ENCODE measurements around the gene VWA5A.

Gene VWA5A

GRCh38 chr11:124079631-124080326, 35.5 kb upstream of the VWA5A start:
- CTCF ChIA-PET: interaction anchor here (1.1 to 1.3 kb wide), 2 partner anchors 8 to 119 kb away, joined by 5 to 6 read pairs; no protein-coding TSS in a partner anchor
- DNase-seq (ENCODE audit: low spot score): no peak
- POLR2A ChIA-PET (ENCODE audit: low non-redundant PET): no interaction called here
- TF ChIP-seq, protein P1, sequence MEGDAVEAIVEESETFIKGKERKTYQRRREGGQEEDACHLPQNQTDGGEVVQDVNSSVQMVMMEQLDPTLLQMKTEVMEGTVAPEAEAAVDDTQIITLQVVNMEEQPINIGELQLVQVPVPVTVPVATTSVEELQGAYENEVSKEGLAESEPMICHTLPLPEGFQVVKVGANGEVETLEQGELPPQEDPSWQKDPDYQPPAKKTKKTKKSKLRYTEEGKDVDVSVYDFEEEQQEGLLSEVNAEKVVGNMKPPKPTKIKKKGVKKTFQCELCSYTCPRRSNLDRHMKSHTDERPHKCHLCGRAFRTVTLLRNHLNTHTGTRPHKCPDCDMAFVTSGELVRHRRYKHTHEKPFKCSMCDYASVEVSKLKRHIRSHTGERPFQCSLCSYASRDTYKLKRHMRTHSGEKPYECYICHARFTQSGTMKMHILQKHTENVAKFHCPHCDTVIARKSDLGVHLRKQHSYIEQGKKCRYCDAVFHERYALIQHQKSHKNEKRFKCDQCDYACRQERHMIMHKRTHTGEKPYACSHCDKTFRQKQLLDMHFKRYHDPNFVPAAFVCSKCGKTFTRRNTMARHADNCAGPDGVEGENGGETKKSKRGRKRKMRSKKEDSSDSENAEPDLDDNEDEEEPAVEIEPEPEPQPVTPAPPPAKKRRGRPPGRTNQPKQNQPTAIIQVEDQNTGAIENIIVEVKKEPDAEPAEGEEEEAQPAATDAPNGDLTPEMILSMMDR (conservative IDR thresholded peaks at IDR 0.05; ENCODE audit: low read depth): no peak
- no peak overlapping the region for H3K27ac ChIP-seq

- DNase-seq (ENCODE audit: low spot score): peak; percentile 66
- POLR2A ChIA-PET (ENCODE audit: low non-redundant PET): no interaction called here
- TF ChIP-seq, protein P1 (conservative IDR thresholded peaks at IDR 0.05; ENCODE audit: low read depth): no peak
- H3K27ac ChIP-seq: no peak overlapping the region
- CTCF ChIA-PET: interaction anchor here (1.1 to 1.3 kb wide), 2 partner anchors 9 to 119 kb away, joined by 5 to 6 read pairs; no protein-coding TSS in a partner anchor
Observed at GRCh38 chr11:124080327-124081001, 34.8 kb upstream of the VWA5A start.

GRCh38 chr11:124081483-124081882, 33.8 kb upstream of the VWA5A start:
- no peak overlapping the region for H3K27ac ChIP-seq
- ChIA-PET CTCF (interaction anchor here (0.6 to 1.3 kb wide), 2 partner anchors 10 to 113 kb away, joined by 3 to 5 read pairs; no protein-coding TSS in a partner anchor), POLR2A (ENCODE audit: low non-redundant PET) (no interaction called here)
- DNase-seq (ENCODE audit: low spot score): no peak
- TF ChIP-seq, protein P1 (conservative IDR thresholded peaks at IDR 0.05; ENCODE audit: low read depth): no peak

GRCh38 chr11:124082371-124082770, 32.9 kb upstream of the VWA5A start:
- no peak for DNase-seq (ENCODE audit: low spot score)
- H3K27ac ChIP-seq: no peak overlapping the region
- TF ChIP-seq, protein P1 (conservative IDR thresholded peaks at IDR 0.05; ENCODE audit: low read depth): no peak
- CTCF ChIA-PET: no interaction called here
- POLR2A ChIA-PET (ENCODE audit: low non-redundant PET): no interaction called here

GRCh38 chr11:124085583-124085982, 29.7 kb upstream of the VWA5A start:
- H3K27ac ChIP-seq: no peak overlapping the region
- peak; percentile 8 for DNase-seq (ENCODE audit: low spot score)
- TF ChIP-seq, protein P1 (conservative IDR thresholded peaks at IDR 0.05; ENCODE audit: low read depth): no peak
- CTCF ChIA-PET: no interaction called here
- POLR2A ChIA-PET (ENCODE audit: low non-redundant PET): no interaction called here

DNA sequence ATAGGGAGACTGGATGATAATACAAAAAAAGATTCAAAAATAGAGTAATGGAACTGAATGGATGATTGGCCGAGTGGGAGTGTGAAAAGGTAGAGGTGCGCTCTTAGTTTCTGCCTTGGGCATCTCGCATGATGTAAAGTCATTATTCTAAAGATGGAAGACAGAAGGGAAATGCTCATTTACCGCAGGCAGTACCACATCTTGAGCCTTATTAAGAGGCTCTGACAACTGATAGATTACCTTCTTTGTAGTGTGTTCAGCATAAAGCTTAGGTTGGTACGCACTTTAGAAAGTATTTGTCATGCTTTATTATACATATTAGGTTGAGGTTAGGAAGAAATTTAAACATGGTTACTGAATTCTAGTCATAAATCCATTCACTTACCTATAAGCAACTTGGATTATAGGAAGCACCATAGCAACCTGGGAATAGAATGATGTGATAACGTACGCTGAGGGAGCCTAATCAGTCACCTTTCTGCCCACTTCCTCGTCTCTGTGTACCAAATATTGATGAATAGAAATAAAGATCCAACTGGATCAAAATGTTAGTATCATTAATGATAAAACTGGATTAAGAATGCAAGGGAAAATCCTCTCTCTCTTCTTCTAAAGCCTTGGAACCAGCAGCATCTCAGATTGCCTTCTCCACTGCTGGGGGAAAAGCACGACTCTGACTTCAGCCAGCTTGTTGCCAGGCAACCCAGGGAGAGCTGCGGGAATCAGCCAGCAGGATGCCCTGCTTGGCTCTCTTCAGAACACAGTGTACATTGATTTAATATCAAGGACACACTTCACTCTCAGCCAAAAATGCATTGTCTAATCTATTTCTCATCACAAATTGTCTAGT, 29.0 kb upstream of the VWA5A start:
- CTCF ChIA-PET: no interaction called here
- no peak overlapping the region for H3K27ac ChIP-seq
- POLR2A ChIA-PET (ENCODE audit: low non-redundant PET): no interaction called here
- TF ChIP-seq, protein P1 (conservative IDR thresholded peaks at IDR 0.05; ENCODE audit: low read depth): no peak
- DNase-seq (ENCODE audit: low spot score): no peak
